ENCODE measurements around the gene SNAP23.

DNA sequence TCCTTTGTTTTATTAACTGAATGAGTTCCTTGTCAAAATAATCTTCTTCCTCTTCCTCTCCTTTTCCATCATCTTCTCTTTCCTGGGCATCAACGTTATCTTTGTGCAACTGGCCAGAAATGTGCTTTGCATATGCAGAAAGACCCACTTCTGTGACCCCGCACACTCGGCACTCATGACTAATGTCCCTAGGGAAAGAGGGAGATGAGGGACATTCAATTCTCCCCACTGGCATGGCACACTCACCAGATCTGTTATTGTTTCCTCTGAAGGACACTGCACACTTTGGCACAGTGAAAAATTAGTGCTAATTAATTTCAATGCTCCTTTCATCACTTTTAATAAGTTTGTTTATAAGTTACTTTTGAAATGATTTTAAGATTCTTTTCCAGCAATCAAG is 38.5 kb upstream of the SNAP23 start:
- TF ChIP-seq, protein P1, sequence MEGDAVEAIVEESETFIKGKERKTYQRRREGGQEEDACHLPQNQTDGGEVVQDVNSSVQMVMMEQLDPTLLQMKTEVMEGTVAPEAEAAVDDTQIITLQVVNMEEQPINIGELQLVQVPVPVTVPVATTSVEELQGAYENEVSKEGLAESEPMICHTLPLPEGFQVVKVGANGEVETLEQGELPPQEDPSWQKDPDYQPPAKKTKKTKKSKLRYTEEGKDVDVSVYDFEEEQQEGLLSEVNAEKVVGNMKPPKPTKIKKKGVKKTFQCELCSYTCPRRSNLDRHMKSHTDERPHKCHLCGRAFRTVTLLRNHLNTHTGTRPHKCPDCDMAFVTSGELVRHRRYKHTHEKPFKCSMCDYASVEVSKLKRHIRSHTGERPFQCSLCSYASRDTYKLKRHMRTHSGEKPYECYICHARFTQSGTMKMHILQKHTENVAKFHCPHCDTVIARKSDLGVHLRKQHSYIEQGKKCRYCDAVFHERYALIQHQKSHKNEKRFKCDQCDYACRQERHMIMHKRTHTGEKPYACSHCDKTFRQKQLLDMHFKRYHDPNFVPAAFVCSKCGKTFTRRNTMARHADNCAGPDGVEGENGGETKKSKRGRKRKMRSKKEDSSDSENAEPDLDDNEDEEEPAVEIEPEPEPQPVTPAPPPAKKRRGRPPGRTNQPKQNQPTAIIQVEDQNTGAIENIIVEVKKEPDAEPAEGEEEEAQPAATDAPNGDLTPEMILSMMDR (conservative IDR thresholded peaks at IDR 0.05) = no peak
- TF ChIP-seq ZFX (IDR thresholded peaks at IDR 0.05) = no peak

Measured in C4-2B (cell line).